T-helper 22 cell (primary cell): ENCODE results near the gene RAD51B.
"Not testable (repeated sequence)": the region's sequence is repeated elsewhere in the genome, so short reads cannot be mapped to it uniquely, and the experiment has no call there.

Source experiments
- DNase-seq: peaks from one replicate; pipeline ENCODE4 v3.0.0-alpha.2; 2020; ENCODE audit warnings: low read depth

The RAD51B gene

DNA sequence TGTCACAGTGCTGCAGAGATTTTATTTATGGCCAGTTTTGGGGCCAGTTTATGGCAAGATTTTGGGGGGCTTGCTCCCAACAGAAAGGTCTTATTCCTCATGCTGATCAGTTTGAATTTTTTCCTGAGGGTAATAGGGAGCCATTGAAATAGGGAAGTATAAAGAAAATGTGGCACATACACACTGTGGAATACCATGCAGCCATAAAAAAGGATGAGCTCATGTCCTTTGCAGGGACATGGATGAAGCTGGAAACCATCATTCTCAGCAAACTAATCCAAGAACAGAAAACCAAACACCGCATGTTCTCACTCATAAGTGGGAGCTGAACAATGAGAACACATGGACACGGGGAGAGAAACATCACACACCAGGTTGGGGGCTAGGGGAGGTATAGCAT lies 483.4 kb downstream of the RAD51B start:
- not testable (repeated sequence) for DNase-seq

DNA sequence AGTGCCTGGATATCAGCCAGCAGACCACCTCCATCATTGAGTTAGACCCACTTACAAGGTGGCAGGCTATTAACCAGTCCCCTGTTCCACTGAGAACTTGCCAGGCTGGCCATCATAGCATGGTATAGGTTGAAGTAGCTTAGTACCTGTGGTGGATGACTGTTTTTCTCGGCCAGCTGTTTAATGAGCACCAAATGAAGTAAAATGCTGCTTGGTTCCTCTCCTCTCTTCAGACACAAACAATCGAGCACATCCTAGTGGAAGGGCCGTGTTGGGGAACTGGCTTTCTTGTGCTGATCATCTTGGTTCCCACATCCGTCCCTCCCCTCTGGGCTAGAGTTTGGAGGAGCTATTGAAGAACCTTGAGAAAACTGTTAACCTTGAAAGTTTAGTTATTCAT lies 486.2 kb downstream of the RAD51B start:
- no peak for DNase-seq

DNA sequence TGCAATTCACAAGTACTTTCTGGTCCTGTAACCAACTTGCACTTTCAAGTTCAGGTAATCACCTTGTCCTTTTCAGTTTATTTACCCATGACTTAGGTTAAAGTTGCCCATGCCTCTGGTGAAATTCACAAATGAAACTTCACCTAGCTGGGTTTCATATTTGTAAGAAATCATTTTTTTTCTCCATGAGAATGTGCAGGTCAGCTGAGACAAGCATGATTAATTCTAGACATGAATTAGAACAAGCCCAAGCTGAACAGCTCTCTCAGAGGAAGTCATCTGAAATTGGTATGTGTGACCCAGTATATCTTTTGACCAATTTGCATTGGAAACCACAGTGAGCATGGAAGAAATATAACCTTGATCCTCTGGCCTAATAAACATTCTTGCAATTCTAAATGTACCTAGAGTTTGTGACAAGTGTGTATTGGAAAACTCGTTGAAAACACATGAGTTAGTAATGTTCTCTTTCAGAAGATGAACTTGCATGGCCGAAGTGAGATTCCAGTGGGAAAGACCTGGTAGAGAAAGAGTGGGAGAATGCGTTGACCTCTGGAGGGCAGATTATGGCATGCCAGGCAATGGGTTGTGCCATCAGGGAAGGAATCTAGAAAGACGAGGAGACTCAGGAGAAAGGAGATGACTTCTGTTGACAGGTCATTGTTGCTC lies 486.8 kb downstream of the RAD51B start:
- no peak for DNase-seq

DNA sequence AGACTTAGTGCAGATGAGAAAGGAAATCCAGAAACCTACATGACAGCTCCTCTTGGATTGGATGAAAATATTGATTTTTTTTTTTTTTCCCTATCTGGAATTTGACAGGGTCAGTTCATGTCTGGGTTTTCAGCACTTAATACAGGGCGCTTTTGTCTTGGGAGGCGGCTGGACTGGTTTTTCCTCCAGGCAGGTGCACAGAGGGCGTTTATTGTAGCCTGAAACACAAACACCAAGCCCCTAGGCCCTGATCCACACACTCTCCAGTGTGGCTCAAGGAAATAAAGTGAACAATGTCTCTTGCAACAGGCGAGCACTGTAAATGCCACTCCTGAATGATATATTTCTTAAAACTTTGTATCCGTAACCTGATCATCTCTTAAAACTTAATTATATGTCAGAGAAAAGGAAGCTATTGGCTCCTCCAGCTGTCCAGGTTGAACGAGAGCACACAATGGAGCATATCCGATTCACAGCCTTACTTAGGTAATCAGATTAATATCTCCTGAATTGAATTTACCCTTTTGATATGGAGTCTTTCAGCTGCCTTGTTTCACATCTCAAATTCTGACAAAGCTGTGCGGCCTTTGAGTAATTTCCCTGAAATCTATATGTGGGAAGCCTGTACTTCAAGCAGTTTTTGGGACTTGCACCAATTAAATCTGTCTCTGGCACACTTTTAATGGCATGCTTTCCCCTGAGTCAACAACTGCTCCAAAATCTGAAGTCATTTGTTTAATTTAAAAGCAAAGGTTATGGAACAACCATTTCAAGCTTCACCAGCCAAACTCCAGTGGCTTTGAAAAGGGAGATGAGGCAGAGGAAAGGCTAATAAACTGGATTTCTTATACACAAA lies 487.6 kb downstream of the RAD51B start:
- no peak for DNase-seq

DNA sequence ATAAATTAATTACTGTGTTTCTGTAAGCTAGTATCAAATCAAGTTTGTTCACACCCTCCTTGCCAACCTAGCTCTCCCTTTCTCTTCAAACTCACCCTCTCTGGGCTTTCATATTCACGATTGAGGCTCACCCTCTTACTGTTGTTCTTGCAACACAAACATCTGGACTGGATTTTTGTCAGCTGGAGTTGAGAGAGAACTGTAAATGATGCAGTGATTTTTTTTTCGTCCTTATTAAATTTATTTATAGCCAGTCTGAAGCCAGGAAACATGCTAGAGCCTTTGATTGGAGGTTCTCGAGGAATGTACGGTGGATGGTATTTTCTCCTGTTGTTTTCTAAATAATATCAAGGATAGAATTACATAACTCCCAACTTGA lies 488.2 kb downstream of the RAD51B start:
- no peak for DNase-seq

DNA sequence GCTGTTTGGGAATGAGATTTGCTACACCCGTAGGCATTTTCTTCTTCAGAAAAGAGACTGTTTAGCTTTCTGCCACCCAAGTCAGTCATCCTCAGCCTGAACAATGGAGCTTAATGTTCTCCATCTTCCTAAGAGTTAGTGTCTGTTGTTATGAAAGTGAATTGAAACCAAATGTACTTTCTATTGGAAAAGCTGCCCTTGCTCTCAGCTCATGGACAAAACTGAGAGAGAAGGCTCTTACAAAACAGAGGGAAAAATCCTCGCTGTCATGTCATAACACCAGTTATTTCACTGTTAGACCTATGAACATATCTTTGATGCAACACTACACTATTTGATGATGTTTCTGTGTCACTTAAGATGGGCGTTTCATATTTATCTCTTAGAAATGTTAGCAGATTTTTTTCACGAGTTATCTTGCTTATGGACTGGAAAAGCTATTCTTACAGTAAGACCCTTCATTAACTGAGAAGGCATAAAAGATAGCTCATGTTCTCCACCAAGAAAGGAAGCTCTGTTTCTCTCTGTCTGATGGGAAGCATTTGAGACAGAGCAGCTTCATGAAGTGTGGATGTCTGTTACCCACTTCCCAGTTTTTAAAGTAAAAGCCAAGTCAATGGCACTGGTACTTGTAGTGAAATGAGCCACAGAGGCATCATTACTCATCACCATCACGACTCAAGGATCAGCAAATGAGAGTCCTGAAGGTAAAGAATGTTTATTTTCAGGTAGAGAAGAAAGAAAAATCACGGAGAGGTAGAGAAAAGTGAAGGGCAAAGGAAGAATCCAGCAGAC lies 489.3 kb downstream of the RAD51B start:
- DNase-seq, result no peak

DNA sequence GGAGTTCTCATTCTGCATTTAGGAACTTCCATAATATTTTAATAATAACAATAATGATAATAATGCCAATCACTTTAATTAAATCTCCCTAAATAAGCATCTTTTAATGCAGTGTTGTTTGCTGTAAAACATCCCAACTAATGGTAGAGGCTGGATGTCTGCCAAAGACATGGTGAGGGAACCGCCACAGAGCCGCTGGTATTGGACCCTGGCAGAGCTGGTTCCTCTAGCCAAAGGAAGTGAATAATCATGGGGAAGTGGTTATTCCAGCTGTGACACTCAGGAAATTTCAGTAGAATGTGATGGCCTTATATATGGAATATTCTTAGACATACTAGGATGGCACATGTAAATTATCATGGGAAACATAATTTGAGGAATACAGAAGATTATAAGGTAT lies 490.0 kb downstream of the RAD51B start:
- no peak for DNase-seq

DNA sequence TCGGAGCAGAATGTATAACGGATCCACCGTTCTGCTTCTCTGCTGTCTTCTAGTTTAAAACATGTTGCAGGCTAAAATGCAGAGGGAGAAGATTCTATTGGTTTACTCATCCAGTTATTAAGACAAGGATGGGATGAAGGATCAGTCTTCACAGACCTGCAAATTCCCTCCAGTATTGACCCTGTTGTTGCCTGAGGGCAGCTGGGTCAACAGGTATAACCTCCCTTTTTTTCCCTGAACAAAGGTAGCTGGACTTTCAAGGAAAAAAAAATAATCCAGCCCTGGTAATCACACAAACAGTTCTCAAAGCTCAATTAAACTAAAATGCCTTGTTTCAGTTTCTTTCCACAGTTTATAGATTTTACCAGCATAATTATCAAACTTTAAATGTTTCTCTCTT lies 492.7 kb downstream of the RAD51B start:
- DNase-seq, result no peak

DNA sequence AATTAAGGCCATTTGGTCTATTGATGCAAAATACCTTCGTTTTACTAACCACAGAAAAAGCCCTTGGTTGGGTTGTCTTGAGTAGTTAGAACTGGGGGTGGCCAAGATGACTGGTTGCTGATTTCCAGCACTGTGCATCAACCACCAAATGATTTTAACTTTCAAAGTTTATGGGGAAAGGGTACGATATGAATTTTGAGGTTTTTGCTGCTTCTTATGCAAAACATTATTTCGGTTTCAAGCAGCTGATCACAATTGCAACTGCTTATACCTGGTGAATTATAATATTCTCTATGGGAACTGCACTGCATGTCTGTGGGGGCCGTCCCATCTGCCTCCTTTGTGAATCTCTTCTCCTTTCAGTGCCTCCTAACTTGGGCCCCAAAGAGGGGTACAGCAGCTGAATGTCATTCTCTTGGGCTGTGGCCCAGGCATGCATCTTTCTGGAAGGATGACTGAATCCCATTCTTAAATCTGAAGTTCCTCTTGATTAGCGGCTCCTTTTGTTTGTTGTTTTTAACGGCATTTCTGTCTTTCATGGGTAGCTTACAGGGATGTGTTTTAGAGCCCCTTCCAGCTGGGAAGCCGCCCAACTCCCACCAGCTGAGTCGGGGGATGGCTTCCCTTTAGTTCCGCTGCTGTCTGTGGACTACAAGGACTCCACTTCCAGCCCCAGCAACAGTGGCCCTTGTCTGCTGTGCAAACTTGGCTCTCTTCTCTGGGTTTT lies 493.5 kb downstream of the RAD51B start:
- no peak for DNase-seq

DNA sequence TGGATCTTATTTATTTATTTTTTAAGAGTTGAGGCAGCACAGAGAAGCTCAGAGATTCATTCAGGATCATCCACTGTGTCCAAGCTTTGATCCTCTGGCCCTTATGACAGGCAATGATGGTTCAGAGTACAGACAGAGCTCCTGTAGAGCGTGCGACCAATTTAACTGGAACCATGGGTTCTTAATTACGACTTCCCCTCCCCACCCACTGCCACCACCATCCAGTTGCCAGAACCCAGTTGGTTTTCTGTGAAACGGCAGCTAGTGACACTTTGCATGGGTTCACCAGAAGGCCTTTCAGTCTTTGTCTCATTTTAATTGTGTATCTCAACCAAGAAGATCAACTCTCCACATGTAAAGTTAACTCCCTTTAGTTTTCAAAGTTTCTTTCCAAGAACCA lies 495.1 kb downstream of the RAD51B start:
- DNase-seq, result no peak

DNA sequence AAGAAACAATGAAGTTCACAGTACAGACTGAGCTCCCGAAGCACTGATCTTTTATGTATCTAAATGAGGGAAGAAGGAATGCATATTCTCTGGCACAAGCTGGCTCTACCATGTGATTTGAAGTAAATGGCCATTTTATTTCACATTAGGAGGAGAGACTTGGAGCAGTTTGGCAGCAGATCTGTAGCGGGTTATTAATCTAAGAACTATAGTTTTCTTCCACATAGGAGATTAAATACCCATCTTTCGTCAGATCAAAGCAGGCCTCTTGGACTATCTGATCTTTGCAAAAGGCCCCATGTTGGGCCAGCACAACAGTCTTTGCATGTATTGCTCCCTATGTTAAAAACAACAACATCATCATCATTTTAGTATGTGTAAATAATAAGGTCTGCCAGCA lies 495.5 kb downstream of the RAD51B start:
- DNase-seq, result no peak

DNA sequence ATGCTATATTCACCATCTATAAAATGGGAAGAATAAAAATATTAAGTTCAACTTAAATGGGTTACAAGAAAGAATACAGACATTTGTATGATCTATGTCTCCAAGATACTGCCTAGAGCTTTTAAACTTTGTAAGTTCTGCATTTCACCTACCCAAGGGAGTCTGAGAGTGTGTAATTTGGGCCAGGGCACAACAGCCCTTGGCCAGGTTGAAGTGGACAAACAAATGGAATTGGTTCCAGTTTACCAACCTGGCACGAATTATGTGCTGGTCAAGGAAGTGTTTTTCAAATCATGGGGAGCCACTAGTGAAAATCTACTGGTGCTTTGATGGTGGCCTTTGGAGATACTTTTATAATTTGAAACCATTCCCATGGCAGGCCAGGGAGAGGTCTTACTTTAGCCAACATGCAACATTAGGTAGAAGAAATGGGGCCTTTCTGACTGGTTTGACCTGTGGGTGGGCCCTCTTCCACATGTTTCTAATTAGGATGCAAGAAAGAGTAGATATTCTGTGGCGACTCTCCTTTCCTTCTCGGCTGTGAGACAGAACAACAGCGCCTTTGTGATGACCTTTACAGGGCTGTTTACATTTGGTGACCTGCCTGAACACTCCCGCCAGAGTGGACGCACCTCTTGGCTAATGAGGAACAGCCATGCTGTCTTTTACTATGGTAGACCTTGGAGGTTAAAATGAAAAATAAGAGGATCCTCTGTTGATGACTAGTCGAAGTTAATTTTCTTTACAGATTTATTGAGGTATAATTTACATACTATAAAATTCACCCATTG lies 496.7 kb downstream of the RAD51B start:
- DNase-seq, result no peak

DNA sequence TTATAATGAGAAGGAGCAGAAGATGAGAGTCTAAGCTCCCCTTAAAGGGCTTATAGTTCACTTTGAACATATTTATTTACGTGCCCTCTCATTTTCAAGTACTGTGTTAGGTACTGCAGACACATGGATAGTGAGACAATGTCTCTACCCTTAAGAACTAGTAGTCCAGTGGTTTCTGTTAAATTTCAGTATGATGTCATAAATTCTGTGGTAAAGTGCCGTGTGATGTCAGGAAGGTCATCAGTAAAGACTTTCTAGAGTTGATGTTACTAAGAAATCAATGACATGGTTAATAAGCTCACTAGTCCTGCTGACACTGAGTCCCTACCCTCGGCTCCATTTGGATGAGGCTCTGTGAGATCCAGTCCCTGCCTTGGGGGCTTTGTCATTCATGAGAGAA lies 497.7 kb downstream of the RAD51B start:
- no peak for DNase-seq

DNA sequence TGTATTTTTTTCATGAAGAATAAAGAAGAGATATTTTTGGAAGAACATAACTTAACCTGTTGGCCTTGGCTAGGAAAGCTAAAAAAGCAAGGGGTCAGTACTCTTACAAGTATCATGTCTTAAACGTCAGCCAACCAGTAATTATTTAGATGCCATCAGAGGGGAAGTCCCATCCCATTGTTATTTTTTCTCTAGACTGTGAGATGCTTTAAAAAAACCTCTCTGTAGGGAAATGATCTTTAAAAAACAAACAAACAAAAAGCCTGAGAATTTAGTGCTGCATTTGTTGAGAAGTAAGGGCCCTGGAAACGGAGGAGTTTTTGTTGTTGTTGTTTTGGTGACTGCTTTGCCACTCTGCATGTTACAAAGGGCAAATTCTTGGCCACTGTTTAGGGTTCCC lies 499.2 kb downstream of the RAD51B start:
- no peak for DNase-seq

DNA sequence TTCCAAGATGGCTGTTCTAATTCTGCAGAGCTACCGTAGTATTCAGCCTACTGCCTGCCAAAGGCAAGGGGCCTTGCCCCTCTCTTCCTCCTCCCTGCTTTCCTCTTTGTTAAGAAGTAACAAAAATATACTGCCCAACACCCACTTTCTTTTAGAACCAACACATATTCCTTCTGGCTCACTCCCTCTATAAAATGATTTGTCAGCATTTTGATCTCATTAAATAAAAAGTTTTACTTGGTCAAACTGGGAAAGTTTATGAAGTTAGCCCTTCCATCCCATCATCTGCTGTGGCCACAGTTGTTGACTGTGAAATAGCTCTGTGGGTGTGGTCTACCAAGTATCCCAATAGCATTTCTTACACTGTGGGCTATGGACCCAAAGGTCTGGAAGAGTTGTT lies 500.9 kb downstream of the RAD51B start:
- DNase-seq, result no peak

DNA sequence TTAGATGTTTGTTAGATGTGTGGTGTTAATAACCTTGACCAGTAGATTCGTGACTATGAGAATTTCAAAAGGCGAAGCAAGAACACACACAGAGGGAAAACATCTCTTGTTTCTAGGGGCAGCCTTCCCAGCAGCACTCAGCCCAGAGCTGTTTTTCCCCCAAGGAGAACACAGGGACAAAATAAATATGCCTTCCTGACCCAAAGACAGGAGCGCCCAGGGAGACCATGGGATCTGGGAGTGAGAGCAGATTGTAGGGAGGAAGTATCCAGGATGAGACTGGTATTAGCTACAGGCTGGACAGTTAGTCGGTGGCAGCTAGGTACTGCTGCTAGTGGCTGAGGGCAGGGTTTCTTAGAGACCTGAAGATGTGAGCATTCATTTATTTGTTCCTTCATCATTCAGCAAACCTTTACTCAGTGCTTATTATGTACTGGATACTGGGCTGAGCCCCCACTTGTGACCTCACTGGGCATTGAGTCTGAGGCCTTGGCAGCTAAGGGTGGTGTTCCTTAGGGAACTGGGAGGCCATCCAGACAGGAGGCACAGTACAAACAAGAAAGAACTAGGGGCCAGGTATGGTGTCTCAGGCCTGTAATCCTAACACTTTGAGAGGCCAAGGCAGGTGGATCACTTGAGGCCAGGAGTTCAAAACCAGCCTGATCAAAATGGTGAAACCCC lies 503.5 kb downstream of the RAD51B start:
- DNase-seq, result no peak

DNA sequence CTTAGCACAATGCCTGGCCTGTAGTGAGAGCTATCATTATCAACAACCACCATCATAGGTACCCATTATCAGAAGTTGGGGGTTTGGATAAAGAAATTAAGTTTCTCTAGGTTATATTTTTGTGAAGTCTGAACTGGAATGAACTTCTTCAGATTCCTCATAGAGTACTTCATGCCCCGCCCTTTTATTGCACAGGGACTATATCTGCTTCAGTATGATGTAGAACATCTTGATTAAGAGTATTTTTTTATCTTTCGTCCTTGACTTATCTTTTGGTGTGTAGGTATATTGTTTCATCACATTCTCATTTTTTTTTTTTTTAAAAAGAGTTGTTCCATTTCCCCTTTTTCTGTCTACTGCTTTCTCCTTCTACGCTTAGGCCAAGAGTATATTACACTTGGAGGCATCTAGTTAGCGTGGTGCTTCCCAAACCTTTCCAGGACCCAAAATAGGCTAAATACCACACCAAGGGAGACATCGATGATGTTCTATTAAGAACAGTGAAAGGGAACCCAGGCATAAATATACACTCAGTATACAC lies 505.8 kb downstream of the RAD51B start:
- no peak for DNase-seq

DNA sequence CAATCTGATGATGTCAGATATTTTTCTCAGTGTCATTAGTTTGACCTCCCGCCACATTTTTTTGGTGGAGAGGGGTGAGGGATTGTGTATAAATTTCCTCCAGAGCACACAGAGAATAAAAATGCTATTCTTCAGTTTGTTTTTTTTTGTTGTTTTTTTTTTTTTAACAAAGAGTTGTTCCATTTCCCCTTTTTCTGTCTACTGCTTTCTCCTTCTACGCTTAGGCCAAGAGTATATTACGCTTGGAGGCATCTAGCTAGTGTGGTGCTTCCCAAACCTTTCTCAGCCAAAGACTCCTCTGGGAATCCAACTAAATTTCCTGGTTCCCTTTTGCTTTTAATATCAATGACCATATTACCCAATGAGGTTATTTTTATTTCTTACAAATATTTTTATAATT lies 507.7 kb downstream of the RAD51B start:
- no peak for DNase-seq

DNA sequence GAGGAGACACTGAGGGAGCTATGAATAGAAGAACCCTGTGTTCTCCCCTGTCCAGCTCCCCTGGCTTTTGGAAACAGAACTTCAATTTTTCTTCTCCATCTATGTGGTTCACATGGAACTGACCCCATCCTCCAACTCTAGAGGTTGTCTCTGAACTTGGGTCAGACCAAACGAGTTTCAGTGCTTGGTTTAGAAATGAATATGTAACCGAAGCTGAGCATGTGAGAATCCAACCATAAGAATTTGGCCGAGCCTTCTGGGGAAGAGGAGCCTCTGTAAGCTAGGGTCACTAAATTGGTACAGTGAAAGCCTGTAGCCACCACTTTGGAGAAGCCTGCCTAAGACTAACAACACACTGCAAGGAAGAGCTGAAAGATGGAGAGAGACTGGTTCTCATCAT lies 508.9 kb downstream of the RAD51B start:
- DNase-seq, result no peak

DNA sequence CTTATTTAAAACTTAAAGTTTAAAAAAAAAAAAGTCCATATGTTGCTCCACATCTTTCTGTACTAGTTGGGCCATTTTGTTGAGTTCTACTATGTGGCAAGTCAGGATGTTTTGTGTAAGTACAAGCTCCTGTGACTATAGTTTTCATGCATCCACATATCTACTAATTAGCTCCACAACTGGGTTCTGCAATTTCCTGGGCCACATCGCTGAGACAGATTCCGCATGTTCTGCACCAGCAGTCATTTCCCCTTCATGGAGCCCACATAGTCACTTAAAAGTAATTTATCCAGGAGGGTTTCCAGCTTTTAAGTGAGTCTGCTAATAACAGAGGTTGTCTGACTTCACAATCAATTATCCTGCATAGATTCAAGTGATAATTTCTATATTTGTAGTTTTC lies 511.8 kb downstream of the RAD51B start:
- DNase-seq, result no peak

DNA sequence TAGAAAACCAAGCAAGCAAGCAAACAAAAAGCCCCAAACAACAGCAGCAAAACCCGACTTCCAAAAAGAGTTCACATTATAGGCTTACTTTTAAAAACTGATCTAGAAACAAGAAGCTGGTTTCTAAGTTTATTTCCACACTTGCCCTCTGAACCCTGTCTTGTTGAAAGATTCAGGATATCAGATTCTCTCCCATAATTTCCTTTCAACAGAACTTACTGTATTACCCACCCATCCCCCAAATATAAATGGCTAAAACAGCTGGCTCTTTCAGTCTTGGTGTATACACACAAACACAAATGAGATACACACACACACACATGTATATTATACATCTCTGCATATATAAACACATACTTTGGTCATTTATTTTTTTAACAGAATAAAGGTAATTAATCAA lies 512.4 kb downstream of the RAD51B start:
- no peak for DNase-seq
